GM12864 (cell line): ENCODE data around the gene GTPBP2.

Source experiments
- DNase-seq: peaks from one replicate; pipeline ENCODE4 v3.0.0-alpha.2; 2011; ENCODE audit warnings: low read depth
- H3K4me3 ChIP-seq: 2 replicates; pipeline ENCODE4 v1.5.1; 2011; ENCODE audit warnings: mild to moderate bottlenecking, low read depth, low read length, control low read depth
- CTCF ChIP-seq: IDR thresholded peaks from 2 replicates; pipeline ENCODE4 v1.5.1; 2011; ENCODE audit warnings: low read depth, mild to moderate bottlenecking, moderate library complexity, low read length, control low read depth, inconsistent platforms; ENCODE audit errors: missing control alignments

Gene GTPBP2

DNA sequence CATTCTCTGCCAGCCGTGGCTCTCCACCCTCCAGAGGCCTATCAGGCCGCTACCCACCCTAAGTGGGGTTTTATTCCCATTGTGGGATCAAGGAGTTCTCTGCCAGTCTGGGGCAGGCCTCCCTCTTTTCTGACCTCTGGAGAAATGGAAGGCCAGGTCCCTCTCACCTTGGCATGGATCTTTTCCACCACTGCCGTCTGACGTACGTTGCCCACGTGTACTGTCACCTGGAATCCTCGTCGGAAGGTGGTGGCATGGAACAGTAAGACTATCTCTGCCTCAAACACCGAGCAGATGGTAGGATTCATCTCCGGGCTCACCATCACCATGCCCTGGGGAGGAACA is 7.3 kb downstream of the GTPBP2 start:
- no peak for TF ChIP-seq CTCF

GRCh38 chr6:43621078-43621835 is 7.8 kb downstream of the GTPBP2 start:
- no peak for TF ChIP-seq CTCF
- H3K4me3 ChIP-seq, result no peak overlapping the region
- DNase-seq, result no peak

More for the DNA sequence above, 7.3 kb downstream of the GTPBP2 start:
- DNase-seq, result no peak
- H3K4me3 ChIP-seq, result no peak overlapping the region

DNA sequence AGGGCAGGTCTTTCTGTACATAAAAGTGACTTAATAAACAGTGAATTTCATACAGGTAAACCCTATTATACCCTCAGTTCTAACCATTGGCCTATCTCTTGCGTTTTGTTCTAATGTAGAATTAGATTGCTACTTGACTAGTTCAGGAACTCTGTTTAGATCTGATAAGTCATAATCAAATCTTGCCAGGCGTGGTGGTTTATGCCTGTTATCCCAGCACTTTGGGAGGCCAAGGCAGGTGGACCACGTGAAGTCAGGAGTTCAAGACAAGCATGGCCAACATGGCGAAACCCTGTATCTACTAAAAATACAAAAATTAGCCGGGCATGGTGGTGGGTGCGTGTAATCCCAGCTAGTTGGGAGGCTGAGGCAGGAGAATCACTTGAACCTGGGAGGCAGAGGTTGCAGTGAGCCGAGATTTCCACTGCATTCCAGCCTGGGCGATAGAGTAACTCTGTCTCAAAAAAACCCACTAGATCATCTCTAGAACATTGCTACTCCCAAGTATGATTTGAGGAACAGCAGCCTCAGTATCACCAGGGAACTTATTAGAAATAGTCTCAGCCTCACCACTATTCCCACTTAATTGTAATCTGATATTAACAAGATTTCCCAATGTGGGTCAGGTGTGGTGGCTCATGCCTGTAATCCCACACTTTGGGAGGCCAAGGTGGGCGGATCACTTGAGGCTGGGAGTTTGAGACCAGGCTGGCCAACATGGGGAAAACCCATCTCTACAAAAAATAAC is 12.2 kb downstream of the GTPBP2 start:
- no peak for TF ChIP-seq CTCF
- DNase-seq, result no peak
- no peak overlapping the region for H3K4me3 ChIP-seq

DNA sequence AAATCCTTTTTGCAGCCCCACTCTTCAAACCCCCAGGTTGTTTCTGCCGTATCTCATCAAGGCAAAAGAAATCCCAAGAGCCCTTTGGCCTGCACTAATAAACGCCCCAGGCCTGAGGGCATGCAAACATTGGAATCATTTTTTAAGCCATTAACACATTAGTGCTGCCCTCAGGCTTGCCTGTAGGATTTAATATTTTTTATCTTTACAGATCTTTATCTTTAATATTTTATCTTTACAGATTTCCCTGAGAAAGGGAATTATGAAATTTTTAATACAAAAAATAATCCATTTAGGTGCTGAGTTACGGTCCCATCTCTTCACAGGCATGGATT is 14.7 kb downstream of the GTPBP2 start:
- no peak for DNase-seq
- TF ChIP-seq CTCF, result no peak
- no peak overlapping the region for H3K4me3 ChIP-seq

DNA sequence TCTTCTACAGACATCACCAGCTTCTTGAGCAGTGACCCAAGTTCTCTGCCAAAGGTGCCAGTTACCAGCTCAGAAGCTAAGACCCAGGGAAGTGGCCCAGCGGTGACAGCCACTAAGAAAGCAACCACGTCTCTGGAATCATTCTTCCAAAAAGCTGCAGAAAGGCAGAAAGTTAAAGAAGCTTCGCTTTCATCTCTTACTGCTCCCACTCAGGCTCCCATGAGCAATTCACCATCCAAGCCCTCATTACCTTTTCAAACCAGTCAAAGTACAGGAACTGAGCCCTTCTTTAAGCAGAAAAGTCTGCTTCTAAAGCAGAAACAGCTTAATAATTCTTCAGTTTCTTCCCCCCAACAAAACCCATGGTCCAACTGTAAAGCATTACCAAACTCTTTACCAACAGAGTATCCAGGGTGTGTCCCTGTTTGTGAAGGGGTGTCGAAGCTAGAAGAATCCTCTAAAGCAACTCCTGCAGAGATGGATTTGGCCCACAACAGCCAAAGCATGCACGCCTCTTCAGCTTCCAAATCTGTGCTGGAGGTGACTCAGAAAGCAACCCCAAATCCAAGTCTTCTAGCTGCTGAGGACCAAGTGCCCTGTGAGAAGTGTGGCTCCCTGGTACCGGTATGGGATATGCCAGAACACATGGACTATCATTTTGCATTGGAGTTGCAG is 15.2 kb downstream of the GTPBP2 start:
- no peak for TF ChIP-seq CTCF
- no peak for DNase-seq
- no peak overlapping the region for H3K4me3 ChIP-seq

- no peak overlapping the region for H3K4me3 ChIP-seq
- DNase-seq, result no peak
- TF ChIP-seq CTCF, result no peak
Measured at GRCh38 chr6:43610431-43610830, 18.6 kb downstream of the GTPBP2 start.
